ENCODE data around the gene URB2.

The URB2 gene

GRCh38 chr1:229629261-229629660, 3.2 kb downstream of the URB2 start:
- ChIA-PET CTCF (no interaction called here), POLR2A (ENCODE audit: low non-redundant PET) (no interaction called here)
- no peak for TF ChIP-seq CTCF (conservative IDR thresholded peaks at IDR 0.05; ENCODE audit: low read depth)
- DNase-seq (ENCODE audit: low spot score), result no peak
- H3K27ac ChIP-seq, result no peak overlapping the region

GRCh38 chr1:229631148-229631547, 5.1 kb downstream of the URB2 start:
- CTCF ChIA-PET, result no interaction called here
- POLR2A ChIA-PET (ENCODE audit: low non-redundant PET), result no interaction called here
- TF ChIP-seq CTCF (conservative IDR thresholded peaks at IDR 0.05; ENCODE audit: low read depth), result no peak
- no peak overlapping the region for H3K27ac ChIP-seq
- DNase-seq (ENCODE audit: low spot score), result no peak

GRCh38 chr1:229631966-229632365, 5.9 kb downstream of the URB2 start:
- POLR2A ChIA-PET (ENCODE audit: low non-redundant PET), result no interaction called here
- no peak for TF ChIP-seq CTCF (conservative IDR thresholded peaks at IDR 0.05; ENCODE audit: low read depth)
- CTCF ChIA-PET, result interaction anchor here (0.6 kb wide), 2 partner anchors 86 to 419 kb away, joined by 3 to 4 read pairs; no protein-coding TSS in a partner anchor

GRCh38 chr1:229636042-229636441, 10.0 kb downstream of the URB2 start:
- no peak for DNase-seq (ENCODE audit: low spot score)
- no peak for TF ChIP-seq CTCF (conservative IDR thresholded peaks at IDR 0.05; ENCODE audit: low read depth)
- H3K27ac ChIP-seq, result no peak overlapping the region
- CTCF ChIA-PET, result no interaction called here
- POLR2A ChIA-PET (ENCODE audit: low non-redundant PET), result no interaction called here

More at GRCh38 chr1:229631966-229632365, 5.9 kb downstream of the URB2 start:
- H3K27ac ChIP-seq, result no peak overlapping the region
- no peak for DNase-seq (ENCODE audit: low spot score)

GRCh38 chr1:229637746-229638145, 11.7 kb downstream of the URB2 start:
- CTCF ChIA-PET, result interaction anchor here (0.6 to 0.9 kb wide), 3 partner anchors 79 to 350 kb away, joined by 3 read pairs; partner anchors contain the start of gene ABCB10
- no peak for DNase-seq (ENCODE audit: low spot score)
- no peak for TF ChIP-seq CTCF (conservative IDR thresholded peaks at IDR 0.05; ENCODE audit: low read depth)
- no peak overlapping the region for H3K27ac ChIP-seq
- POLR2A ChIA-PET (ENCODE audit: low non-redundant PET), result no interaction called here

GRCh38 chr1:229640455-229640854, 14.4 kb downstream of the URB2 start:
- ChIA-PET POLR2A (ENCODE audit: low non-redundant PET) (no interaction called here), CTCF (interaction anchor here (0.6 kb wide), 1 partner anchor 19 kb away, joined by 4 read pairs; no protein-coding TSS in a partner anchor)
- DNase-seq (ENCODE audit: low spot score), result no peak
- no peak for TF ChIP-seq CTCF (conservative IDR thresholded peaks at IDR 0.05; ENCODE audit: low read depth)
- H3K27ac ChIP-seq, result no peak overlapping the region

- DNase-seq (ENCODE audit: low spot score), result no peak
- no peak for TF ChIP-seq CTCF (conservative IDR thresholded peaks at IDR 0.05; ENCODE audit: low read depth)
- ChIA-PET CTCF (no interaction called here), POLR2A (ENCODE audit: low non-redundant PET) (no interaction called here)
- H3K27ac ChIP-seq, result no peak overlapping the region
These were observed 15.3 kb downstream of the URB2 start for GRCh38 chr1:229641306-229641705.
